Ascending aorta (tissue), 2 donors: ENCODE measurements around the gene UBL3. TPM values are rescaled to one million over a fixed set of nuclear protein-coding genes. Genes with fewer than 3 reads are reported as not detected.

Source experiments
- DNase-seq, 2 donors: peaks; one replicate each; pipeline ENCODE4 v3.0.0-alpha.2; 2019; ENCODE audit warnings: low spot score in 2 of 2
- H3K27ac ChIP-seq, 2 donors: fragments of 200-600 bp; sonication (generic); one replicate each; pipeline ENCODE4 v1.5.1; 2016 to 2017; ENCODE audit warnings: mild to moderate bottlenecking in 1 of 2
- H3K27me3 ChIP-seq: fragments of 200-600 bp; sonication (generic); one replicate; pipeline ENCODE4 v1.5.1; 2017
- H3K36me3 ChIP-seq, 2 donors: fragments of 200-600 bp; sonication (generic); one replicate each; pipeline ENCODE4 v1.5.1; 2016
- H3K4me1 ChIP-seq, 2 donors: fragments of 200-600 bp; sonication (generic); one replicate each; pipeline ENCODE4 v1.5.1; 2016 to 2017; ENCODE audit warnings: mild to moderate bottlenecking in 1 of 2
- H3K4me3 ChIP-seq, 2 donors: fragments of 200-600 bp; sonication (generic); one replicate each; pipeline ENCODE4 v1.5.1; 2016 to 2017; ENCODE audit warnings: mild to moderate bottlenecking in 1 of 2
- H3K9me3 ChIP-seq, 2 donors: fragments of 200-600 bp; sonication (generic); one replicate each; pipeline ENCODE4 v1.5.1; 2016
- CTCF ChIP-seq, 3 experiments: fragments of 200-600 bp in 2 of 3; fragments of 450-650 bp in 1 of 3; sonication (generic) in 2 of 3; IDR thresholded peaks; one replicate each; pipeline ENCODE4 v1.5.1; 2016 to 2019; ENCODE audit warnings: antibody characterized with exemption in 3 of 3, mild to moderate bottlenecking in 1 of 3, moderate library complexity in 1 of 3
- intact Hi-C: fragments of 100-400 bp; cut with DNase I; formaldehyde crosslinking; loops from one replicate; pipeline ENCODE4 v1.15.1; 2023
- total RNA-seq: library from RNA; depleted of rRNA; stranded (reverse); fragments of >200 nt; gene quantifications from one replicate; pipeline ENCODE4 v1.1.0, GENCODE V29; 2016

Gene UBL3
- total RNA-seq, 1 donor from 2014 or later: 17.9 TPM

- no peak overlapping the region for H3K27ac ChIP-seq
- intact Hi-C loops: no loop called here
- H3K27me3 ChIP-seq: no peaks in the 10 kb centered on the region
- H3K36me3 ChIP-seq: no peaks in the 10 kb centered on the region
- H3K9me3 ChIP-seq: no peaks in the 10 kb centered on the region
- no peak for TF ChIP-seq CTCF (IDR thresholded peaks at IDR 0.05)
- H3K4me1 ChIP-seq: peaks cover 0 to 12% of the 10 kb centered on the region in 2 donors
- DNase-seq: no peak
- no peak overlapping the region for H3K4me3 ChIP-seq
Observed at GRCh38 chr13:29746148-29746677, 104.2 kb downstream of the UBL3 start.

GRCh38 chr13:29745704-29746103 lies 104.7 kb downstream of the UBL3 start:
- H3K27me3 ChIP-seq: no peaks in the 10 kb centered on the region
- no peak for DNase-seq
- TF ChIP-seq CTCF (IDR thresholded peaks at IDR 0.05): no peak
- H3K4me1 ChIP-seq: peaks cover 0 to 12% of the 10 kb centered on the region in 2 donors
- no peaks in the 10 kb centered on the region for H3K36me3 ChIP-seq
- intact Hi-C loops: no loop called here
- H3K9me3 ChIP-seq: no peaks in the 10 kb centered on the region
- H3K4me3 ChIP-seq: no peak overlapping the region
- no peak overlapping the region for H3K27ac ChIP-seq

DNA sequence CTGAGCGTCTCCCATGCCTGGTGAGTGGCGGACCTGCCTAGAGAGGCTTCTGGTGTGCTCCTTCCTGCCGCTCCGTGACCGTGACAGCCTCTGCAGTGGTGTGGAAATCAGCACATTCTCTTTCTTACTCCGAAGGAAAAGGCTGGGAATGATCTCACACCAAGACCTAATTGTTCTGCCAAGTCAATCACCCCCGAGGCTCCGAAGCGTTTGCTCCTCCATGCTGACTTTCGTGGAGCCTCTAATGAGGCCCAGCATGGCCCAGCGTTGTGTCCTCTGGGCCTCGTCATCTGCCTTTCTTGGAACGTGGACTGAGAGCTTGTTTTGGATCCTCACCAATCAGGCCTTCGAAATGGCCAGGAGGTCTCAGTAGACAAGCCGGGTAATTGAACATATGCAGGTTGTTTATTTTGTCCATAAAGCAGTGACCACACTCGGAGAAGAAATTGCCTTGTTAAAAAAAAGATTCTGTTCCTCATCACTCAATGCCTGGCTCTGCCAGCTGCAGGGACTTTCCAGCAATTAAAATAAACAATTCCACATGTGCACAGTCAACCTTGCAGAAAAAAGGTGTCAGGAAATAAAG lies 107.1 kb downstream of the UBL3 start:
- TF ChIP-seq CTCF (IDR thresholded peaks at IDR 0.05): no peak
- no peaks in the 10 kb centered on the region for H3K36me3 ChIP-seq
- no peak for DNase-seq
- peaks cover 0 to 12% of the 10 kb centered on the region in 2 donors for H3K4me1 ChIP-seq
- intact Hi-C loops: no loop called here
- H3K4me3 ChIP-seq: no peak overlapping the region
- no peaks in the 10 kb centered on the region for H3K9me3 ChIP-seq
- H3K27ac ChIP-seq: peak overlapping the region; percentile 25 to 40
- H3K27me3 ChIP-seq: no peaks in the 10 kb centered on the region

GRCh38 chr13:29740961-29741360 lies 109.5 kb downstream of the UBL3 start:
- TF ChIP-seq CTCF (IDR thresholded peaks at IDR 0.05): no peak
- no peak for DNase-seq
- Histone ChIP-seq H3K4me3 (no peak overlapping the region), H3K27me3 (no peaks in the 10 kb centered on the region), H3K9me3 (no peaks in the 10 kb centered on the region), H3K36me3 (no peaks in the 10 kb centered on the region), H3K27ac (no peak overlapping the region), H3K4me1 (peaks cover 0 to 12% of the 10 kb centered on the region in 2 donors)
- intact Hi-C loops: no loop called here

- DNase-seq: no peak
- H3K4me3 ChIP-seq: no peak overlapping the region
- TF ChIP-seq CTCF (IDR thresholded peaks at IDR 0.05): no peak
Observed at GRCh38 chr13:29737061-29737460, 113.4 kb downstream of the UBL3 start.

More at GRCh38 chr13:29737061-29737460, 113.4 kb downstream of the UBL3 start:
- Histone ChIP-seq H3K4me1 (no peaks in the 10 kb centered on the region), H3K27ac (no peak overlapping the region), H3K9me3 (no peaks in the 10 kb centered on the region), H3K36me3 (no peaks in the 10 kb centered on the region), H3K27me3 (no peaks in the 10 kb centered on the region)
- intact Hi-C loops: no loop called here
